ENCODE measurements around the gene CCDC78.

The CCDC78 gene

GRCh38 chr16:683396-684070 is 42.7 kb downstream of the CCDC78 start:
- Histone ChIP-seq H3K4me3 (ENCODE audit: insufficient read depth, low read depth, low read length, poor library complexity, severe bottlenecking) (peak overlapping the region; percentile 52), H3K27me3 (replicated peaks; ENCODE audit: control insufficient read depth, insufficient read depth, low read length, poor library complexity, severe bottlenecking) (no peaks in the 10 kb centered on the region), H3K9me3 (ENCODE audit: control insufficient read depth, low read length) (no peaks in the 10 kb centered on the region), H3K4me1 (ENCODE audit: control insufficient read depth, insufficient read depth, low read length, poor library complexity, severe bottlenecking) (peaks cover 42% of the 10 kb centered on the region), H3K36me3 (ENCODE audit: control insufficient read depth, insufficient read depth, low read length) (peaks cover 20% of the 10 kb centered on the region), H3K27ac (ENCODE audit: insufficient read depth, low read length, poor library complexity, severe bottlenecking) (peak overlapping the region; percentile 75)
- no peak for DNase-seq

GRCh38 chr16:682493-683395 is 43.5 kb downstream of the CCDC78 start:
- Histone ChIP-seq H3K4me3 (ENCODE audit: insufficient read depth, low read depth, low read length, poor library complexity, severe bottlenecking) (no peak overlapping the region), H3K27ac (ENCODE audit: insufficient read depth, low read length, poor library complexity, severe bottlenecking) (no peak overlapping the region), H3K4me1 (ENCODE audit: control insufficient read depth, insufficient read depth, low read length, poor library complexity, severe bottlenecking) (peaks cover 42% of the 10 kb centered on the region), H3K36me3 (ENCODE audit: control insufficient read depth, insufficient read depth, low read length) (peaks cover 20% of the 10 kb centered on the region), H3K27me3 (replicated peaks; ENCODE audit: control insufficient read depth, insufficient read depth, low read length, poor library complexity, severe bottlenecking) (no peaks in the 10 kb centered on the region), H3K9me3 (ENCODE audit: control insufficient read depth, low read length) (no peaks in the 10 kb centered on the region)
- DNase-seq = no peak

GRCh38 chr16:681746-682427 is 44.4 kb downstream of the CCDC78 start:
- Histone ChIP-seq H3K27ac (ENCODE audit: insufficient read depth, low read length, poor library complexity, severe bottlenecking) (no peak overlapping the region), H3K36me3 (ENCODE audit: control insufficient read depth, insufficient read depth, low read length) (peaks cover 19% of the 10 kb centered on the region), H3K9me3 (ENCODE audit: control insufficient read depth, low read length) (no peaks in the 10 kb centered on the region), H3K4me3 (ENCODE audit: insufficient read depth, low read depth, low read length, poor library complexity, severe bottlenecking) (no peak overlapping the region), H3K27me3 (replicated peaks; ENCODE audit: control insufficient read depth, insufficient read depth, low read length, poor library complexity, severe bottlenecking) (no peaks in the 10 kb centered on the region), H3K4me1 (ENCODE audit: control insufficient read depth, insufficient read depth, low read length, poor library complexity, severe bottlenecking) (peaks cover 47% of the 10 kb centered on the region)
- DNase-seq = no peak

- Histone ChIP-seq H3K9me3 (ENCODE audit: control insufficient read depth, low read length) (no peaks in the 10 kb centered on the region), H3K27ac (ENCODE audit: insufficient read depth, low read length, poor library complexity, severe bottlenecking) (peak overlapping the region; percentile 67), H3K27me3 (replicated peaks; ENCODE audit: control insufficient read depth, insufficient read depth, low read length, poor library complexity, severe bottlenecking) (no peaks in the 10 kb centered on the region), H3K4me1 (ENCODE audit: control insufficient read depth, insufficient read depth, low read length, poor library complexity, severe bottlenecking) (peaks cover 53% of the 10 kb centered on the region), H3K4me3 (ENCODE audit: insufficient read depth, low read depth, low read length, poor library complexity, severe bottlenecking) (peak overlapping the region; percentile 65), H3K36me3 (ENCODE audit: control insufficient read depth, insufficient read depth, low read length) (peaks cover 12% of the 10 kb centered on the region)
- DNase-seq = no peak
These were observed 45.1 kb downstream of the CCDC78 start for GRCh38 chr16:680967-681745.

GRCh38 chr16:680625-680945 is 45.7 kb downstream of the CCDC78 start:
- Histone ChIP-seq H3K27me3 (replicated peaks; ENCODE audit: control insufficient read depth, insufficient read depth, low read length, poor library complexity, severe bottlenecking) (no peaks in the 10 kb centered on the region), H3K4me3 (ENCODE audit: insufficient read depth, low read depth, low read length, poor library complexity, severe bottlenecking) (peak overlapping the region; percentile 65), H3K9me3 (ENCODE audit: control insufficient read depth, low read length) (no peaks in the 10 kb centered on the region), H3K27ac (ENCODE audit: insufficient read depth, low read length, poor library complexity, severe bottlenecking) (peak overlapping the region; percentile 67), H3K36me3 (ENCODE audit: control insufficient read depth, insufficient read depth, low read length) (peaks cover 10% of the 10 kb centered on the region), H3K4me1 (ENCODE audit: control insufficient read depth, insufficient read depth, low read length, poor library complexity, severe bottlenecking) (peaks cover 54% of the 10 kb centered on the region)
- no peak for DNase-seq

GRCh38 chr16:679814-680624 is 46.2 kb downstream of the CCDC78 start, which contains the start of gene STUB1:
Gene STUB1 (plus strand): TSS chr16:680410. CDS start chr16:680526, 116 bp downstream.
- Histone ChIP-seq H3K27me3 (replicated peaks; ENCODE audit: control insufficient read depth, insufficient read depth, low read length, poor library complexity, severe bottlenecking) (no peaks in the 10 kb centered on the region), H3K4me1 (ENCODE audit: control insufficient read depth, insufficient read depth, low read length, poor library complexity, severe bottlenecking) (peaks cover 52% of the 10 kb centered on the region), H3K27ac (ENCODE audit: insufficient read depth, low read length, poor library complexity, severe bottlenecking) (peak within 1 kb of the TSS; percentile 67), H3K9me3 (ENCODE audit: control insufficient read depth, low read length) (no peaks in the 10 kb centered on the region), H3K4me3 (ENCODE audit: insufficient read depth, low read depth, low read length, poor library complexity, severe bottlenecking) (peak within 1 kb of the TSS; percentile 65), H3K36me3 (ENCODE audit: control insufficient read depth, insufficient read depth, low read length) (peaks cover 10% of the 10 kb centered on the region)
- peak; percentile 78 to 84 (median 83) for DNase-seq

- Histone ChIP-seq H3K27ac (ENCODE audit: insufficient read depth, low read length, poor library complexity, severe bottlenecking) (peak overlapping the region; percentile 53), H3K36me3 (ENCODE audit: control insufficient read depth, insufficient read depth, low read length) (peaks cover 10% of the 10 kb centered on the region)
- peak; percentile 29 to 50 (median 34) for DNase-seq
These were observed 47.1 kb downstream of the CCDC78 start for GRCh38 chr16:678858-679813.

GRCh38 chr16:678209-678857 is 47.9 kb downstream of the CCDC78 start:
- Histone ChIP-seq H3K9me3 (ENCODE audit: control insufficient read depth, low read length) (no peaks in the 10 kb centered on the region), H3K4me1 (ENCODE audit: control insufficient read depth, insufficient read depth, low read length, poor library complexity, severe bottlenecking) (peaks cover 42% of the 10 kb centered on the region), H3K4me3 (ENCODE audit: insufficient read depth, low read depth, low read length, poor library complexity, severe bottlenecking) (no peak overlapping the region), H3K27me3 (replicated peaks; ENCODE audit: control insufficient read depth, insufficient read depth, low read length, poor library complexity, severe bottlenecking) (no peaks in the 10 kb centered on the region), H3K36me3 (ENCODE audit: control insufficient read depth, insufficient read depth, low read length) (peaks cover 16% of the 10 kb centered on the region), H3K27ac (ENCODE audit: insufficient read depth, low read length, poor library complexity, severe bottlenecking) (no peak overlapping the region)
- no peak for DNase-seq

More at GRCh38 chr16:678858-679813, 47.1 kb downstream of the CCDC78 start:
- H3K27me3 ChIP-seq (replicated peaks; ENCODE audit: control insufficient read depth, insufficient read depth, low read length, poor library complexity, severe bottlenecking) = no peaks in the 10 kb centered on the region
- peak overlapping the region; percentile 49 for H3K4me3 ChIP-seq (ENCODE audit: insufficient read depth, low read depth, low read length, poor library complexity, severe bottlenecking)
- H3K9me3 ChIP-seq (ENCODE audit: control insufficient read depth, low read length) = no peaks in the 10 kb centered on the region
- peaks cover 47% of the 10 kb centered on the region for H3K4me1 ChIP-seq (ENCODE audit: control insufficient read depth, insufficient read depth, low read length, poor library complexity, severe bottlenecking)

All from effector memory CD4-positive, alpha-beta T cell (primary cell).